Keratinocyte (primary cell): ENCODE data around the gene RPL31.

Source experiments
- CTCF ChIP-seq, 3 experiments: IDR thresholded peaks in 1 of 3; conservative IDR thresholded peaks in 1 of 3; optimal IDR thresholded peaks in 1 of 3; 2 replicates in 2 of 3; 3 replicates in 1 of 3; pipeline versions ENCODE3 to v1.5.1; 2011; ENCODE audit warnings: low read length in 3 of 3, mild to moderate bottlenecking in 3 of 3, moderate library complexity in 2 of 3, control low read depth in 1 of 3, inconsistent platforms in 1 of 3; ENCODE audit not compliant: insufficient read depth in 2 of 3; ENCODE audit errors: extremely low read depth in 1 of 3
- EZH2 ChIP-seq: IDR thresholded peaks from one replicate; pipeline ENCODE4 v1.6.1; 2012; ENCODE audit warnings: inconsistent platforms, mild to moderate bottlenecking, low read length, moderate library complexity

GRCh38 chr2:101022221-101022620 lies 20.1 kb downstream of the RPL31 start:
- TF ChIP-seq EZH2 (no peak), CTCF (optimal IDR thresholded peaks at IDR 0.05 in 1 of 3, IDR thresholded peaks at IDR 0.05 in 1 of 3, conservative IDR thresholded peaks at IDR 0.05 in 1 of 3; ENCODE audit: extremely low read depth in 1 of 3, insufficient read depth in 2 of 3, low read length in 3 of 3) (no peak)
